GM06990 (cell line): Measurements from ENCODE around the gene TIMM10B.

ENCODE experiments used
- DNase-seq: peaks from one replicate; pipeline ENCODE4 v3.0.0-alpha.2; 2011; ENCODE audit not compliant: insufficient read length; ENCODE audit errors: extremely low read depth
- H3K27me3 ChIP-seq: replicated peaks from 2 replicates; pipeline ENCODE4 v1.6.0; 2011; ENCODE audit warnings: low read length; ENCODE audit not compliant: control insufficient read depth, insufficient read depth
- H3K36me3 ChIP-seq: 2 replicates; pipeline ENCODE4 v1.5.1; 2011; ENCODE audit warnings: low read length; ENCODE audit not compliant: control insufficient read depth, insufficient read depth
- H3K4me3 ChIP-seq: replicated peaks from 2 replicates; pipeline ENCODE4 v1.5.1; 2011; ENCODE audit warnings: low read depth, mild to moderate bottlenecking, control low read depth, low read length
- TF ChIP-seq, protein P1 (sequence below): IDR thresholded peaks from 2 replicates; pipeline ENCODE4 v1.5.1; 2011; ENCODE audit warnings: low read length, control low read depth, mild to moderate bottlenecking, inconsistent platforms; ENCODE audit not compliant: insufficient read depth, poor library complexity, severe bottlenecking

The TIMM10B gene

DNA sequence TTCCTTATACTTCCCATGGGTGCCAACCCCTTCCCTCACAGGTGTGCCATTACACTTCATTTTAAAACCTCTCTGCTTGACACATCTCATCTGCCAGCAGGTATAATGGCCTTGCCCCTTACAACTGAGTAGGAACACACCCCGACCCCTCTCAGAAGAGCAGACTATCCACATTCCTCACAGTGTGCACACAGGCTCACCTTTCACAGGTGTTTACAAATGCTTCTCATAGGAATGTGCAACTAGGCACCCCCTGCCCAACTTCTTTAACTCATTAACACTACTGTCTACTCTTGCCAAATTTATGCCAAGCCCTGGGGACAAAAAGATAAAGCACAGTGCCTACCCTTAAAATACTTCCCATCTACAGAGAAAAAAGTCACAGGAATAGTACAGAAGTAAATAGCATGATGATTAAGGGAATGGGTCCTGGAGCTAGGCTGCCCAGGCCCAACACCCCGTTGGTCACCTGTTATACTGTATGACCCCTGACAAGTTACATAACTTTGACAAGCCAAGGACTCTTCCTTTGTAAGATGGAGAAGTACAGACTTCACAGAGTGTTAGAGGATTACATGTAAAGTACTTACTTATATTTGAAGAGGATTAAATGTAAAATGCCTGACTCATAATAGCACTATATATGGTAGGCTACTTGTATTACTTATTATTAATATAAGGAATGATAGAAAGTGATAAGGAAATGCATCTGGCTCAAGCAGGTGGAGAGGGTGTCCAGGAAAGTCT lies 22.8 kb upstream of the TIMM10B start:
- no peak for DNase-seq
- H3K36me3 ChIP-seq: no peaks in the 10 kb centered on the region; the same call in 1 of the 2 replicates
- TF ChIP-seq, protein P1, sequence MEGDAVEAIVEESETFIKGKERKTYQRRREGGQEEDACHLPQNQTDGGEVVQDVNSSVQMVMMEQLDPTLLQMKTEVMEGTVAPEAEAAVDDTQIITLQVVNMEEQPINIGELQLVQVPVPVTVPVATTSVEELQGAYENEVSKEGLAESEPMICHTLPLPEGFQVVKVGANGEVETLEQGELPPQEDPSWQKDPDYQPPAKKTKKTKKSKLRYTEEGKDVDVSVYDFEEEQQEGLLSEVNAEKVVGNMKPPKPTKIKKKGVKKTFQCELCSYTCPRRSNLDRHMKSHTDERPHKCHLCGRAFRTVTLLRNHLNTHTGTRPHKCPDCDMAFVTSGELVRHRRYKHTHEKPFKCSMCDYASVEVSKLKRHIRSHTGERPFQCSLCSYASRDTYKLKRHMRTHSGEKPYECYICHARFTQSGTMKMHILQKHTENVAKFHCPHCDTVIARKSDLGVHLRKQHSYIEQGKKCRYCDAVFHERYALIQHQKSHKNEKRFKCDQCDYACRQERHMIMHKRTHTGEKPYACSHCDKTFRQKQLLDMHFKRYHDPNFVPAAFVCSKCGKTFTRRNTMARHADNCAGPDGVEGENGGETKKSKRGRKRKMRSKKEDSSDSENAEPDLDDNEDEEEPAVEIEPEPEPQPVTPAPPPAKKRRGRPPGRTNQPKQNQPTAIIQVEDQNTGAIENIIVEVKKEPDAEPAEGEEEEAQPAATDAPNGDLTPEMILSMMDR: no peak
- H3K27me3 ChIP-seq: no peaks in the 10 kb centered on the region
- no peak overlapping the region for H3K4me3 ChIP-seq

DNA sequence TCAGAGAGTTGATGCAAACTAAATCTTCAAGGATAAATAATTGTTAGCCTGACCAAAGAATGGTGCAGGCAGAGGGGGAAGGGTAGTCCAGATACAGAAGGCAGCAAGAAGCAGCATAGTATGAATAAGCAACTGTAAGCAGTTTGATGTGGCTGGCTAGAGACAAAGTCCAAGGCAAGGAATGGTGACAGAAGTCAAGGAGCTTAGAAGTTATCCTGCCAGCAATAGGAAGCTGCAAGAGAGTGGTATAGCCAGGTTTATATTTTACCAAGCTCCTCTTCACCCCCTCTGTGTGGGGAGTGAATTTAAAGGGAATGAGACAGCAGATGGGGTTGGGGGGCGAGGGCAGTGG lies 22.2 kb upstream of the TIMM10B start:
- Histone ChIP-seq H3K27me3 (no peaks in the 10 kb centered on the region), H3K36me3 (no peaks in the 10 kb centered on the region; the same call in 1 of the 2 replicates), H3K4me3 (no peak overlapping the region)
- TF ChIP-seq, protein P1: no peak
- DNase-seq: no peak

DNA sequence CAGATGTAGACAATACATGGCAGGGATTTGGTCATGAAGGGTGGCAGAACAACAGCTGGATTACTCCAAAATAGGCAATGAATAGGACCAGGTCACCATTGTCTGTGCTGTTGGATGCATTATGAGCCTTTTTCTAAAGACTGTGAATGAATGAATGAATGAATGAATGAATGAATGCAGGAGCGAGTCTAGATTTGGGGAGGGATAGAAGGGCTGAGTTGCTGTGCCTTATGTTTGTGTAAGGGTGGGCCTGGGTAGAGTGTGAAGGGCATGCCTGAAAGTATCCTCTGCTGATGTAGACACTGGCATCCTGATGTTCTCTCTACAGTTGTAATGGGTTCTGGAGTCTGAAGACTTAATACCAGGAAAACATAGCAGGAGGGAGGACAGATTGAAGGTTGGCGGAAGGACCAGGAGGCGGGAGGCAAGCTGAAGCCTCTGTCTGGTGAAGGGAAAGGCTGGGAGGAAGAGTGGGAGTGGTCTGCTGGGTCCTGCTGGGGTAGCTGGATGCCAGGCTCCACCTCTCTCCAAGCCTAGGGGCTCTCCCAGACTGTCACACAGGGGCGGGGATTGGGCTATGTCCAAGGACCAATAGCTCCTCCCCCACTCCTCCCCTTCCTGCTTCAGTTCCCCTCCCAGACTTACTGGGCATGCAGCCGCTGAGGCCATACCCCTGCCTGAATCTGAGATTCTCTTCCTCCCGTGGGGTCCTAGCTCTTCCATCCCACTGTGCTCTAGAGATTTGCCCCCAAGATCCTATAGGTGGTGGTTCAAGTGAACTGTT lies 12.4 kb upstream of the TIMM10B start:
- TF ChIP-seq, protein P1: no peak
- H3K4me3 ChIP-seq: no peak overlapping the region
- H3K36me3 ChIP-seq: no peaks in the 10 kb centered on the region
- peak; percentile 59 for DNase-seq
- H3K27me3 ChIP-seq: no peaks in the 10 kb centered on the region

DNA sequence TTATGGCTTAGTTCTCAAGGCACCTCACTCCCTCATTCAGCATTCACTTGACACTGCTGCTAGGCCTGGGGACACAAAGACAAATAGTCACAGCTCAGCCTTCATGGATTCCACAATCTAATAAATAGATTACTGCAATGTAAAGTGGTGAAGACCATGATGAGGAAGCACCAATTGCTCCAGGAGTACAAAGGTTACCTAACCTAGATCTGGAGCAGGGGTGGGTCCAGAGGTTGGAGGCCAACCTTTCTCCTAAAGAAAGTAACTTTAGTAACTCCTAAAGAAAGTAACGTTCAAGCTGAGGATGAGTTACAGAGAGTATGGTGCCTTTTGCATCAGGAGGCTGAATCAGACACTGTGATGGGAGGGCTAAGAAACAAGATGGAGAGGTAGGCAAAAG lies 11.7 kb upstream of the TIMM10B start:
- no peaks in the 10 kb centered on the region for H3K27me3 ChIP-seq
- DNase-seq: no peak
- H3K4me3 ChIP-seq: no peak overlapping the region
- TF ChIP-seq, protein P1: no peak
- no peaks in the 10 kb centered on the region for H3K36me3 ChIP-seq

DNA sequence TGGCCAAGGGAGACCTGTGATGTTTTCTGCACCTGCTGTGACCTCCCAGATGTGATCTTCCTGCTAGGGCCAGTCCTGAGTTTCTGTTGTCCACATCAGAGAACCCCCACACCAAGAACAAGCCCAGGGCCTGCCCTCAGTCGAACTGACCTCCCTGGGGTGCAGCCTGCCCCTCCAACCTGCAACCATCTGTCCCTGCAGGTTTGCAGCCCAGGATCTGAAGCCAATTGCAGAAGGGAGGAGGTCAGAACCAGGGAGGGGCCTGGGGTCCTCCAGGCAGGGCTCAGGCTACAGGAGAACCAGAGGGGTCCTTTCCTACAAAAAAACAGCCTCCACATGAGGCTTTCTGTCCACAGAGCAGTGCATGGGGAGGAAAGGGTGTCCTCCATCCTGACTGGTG lies 8.4 kb upstream of the TIMM10B start:
- TF ChIP-seq, protein P1: no peak
- H3K4me3 ChIP-seq: peak overlapping the region; percentile 76
- no peak for DNase-seq
- no peaks in the 10 kb centered on the region for H3K27me3 ChIP-seq
- peaks cover 13% of the 10 kb centered on the region for H3K36me3 ChIP-seq
